AG04449 (cell line): ENCODE measurements around the gene EPHA6.
"Not testable (repeated sequence)": the region's sequence is repeated elsewhere in the genome, so short reads cannot be mapped to it uniquely, and the experiment has no call there.

Source experiments
- CTCF ChIA-PET: fragments of 350-600 bp; formaldehyde crosslinking; extraction: SDS; loops from one replicate; lab custom pipeline; 2021; ENCODE audit warnings: antibody characterized with exemption; lab: Yijun Ruan, JAX
- POLR2A ChIA-PET: fragments of 400-600, 350-600 bp; formaldehyde crosslinking; extraction: SDS; loops from one replicate; lab custom pipeline; 2020; ENCODE audit warnings: antibody characterized with exemption, inconsistent platforms; lab: Yijun Ruan, JAX
- DNase-seq: peaks from one replicate; pipeline ENCODE4 v3.0.0-alpha.2; 2010; ENCODE audit warnings: low read depth, low spot score
- H3K4me3 ChIP-seq: 2 replicates; pipeline ENCODE4 v1.5.1; 2011; ENCODE audit warnings: low read depth, mild to moderate bottlenecking, control low read depth, low read length
- TF ChIP-seq, protein P1 (sequence below): IDR thresholded peaks from one replicate; pipeline ENCODE4 v1.5.1; 2011; ENCODE audit warnings: mild to moderate bottlenecking, moderate library complexity, low read length, control low read depth, inconsistent platforms; ENCODE audit not compliant: insufficient read depth; ENCODE audit errors: missing control alignments

EPHA6 gene

DNA sequence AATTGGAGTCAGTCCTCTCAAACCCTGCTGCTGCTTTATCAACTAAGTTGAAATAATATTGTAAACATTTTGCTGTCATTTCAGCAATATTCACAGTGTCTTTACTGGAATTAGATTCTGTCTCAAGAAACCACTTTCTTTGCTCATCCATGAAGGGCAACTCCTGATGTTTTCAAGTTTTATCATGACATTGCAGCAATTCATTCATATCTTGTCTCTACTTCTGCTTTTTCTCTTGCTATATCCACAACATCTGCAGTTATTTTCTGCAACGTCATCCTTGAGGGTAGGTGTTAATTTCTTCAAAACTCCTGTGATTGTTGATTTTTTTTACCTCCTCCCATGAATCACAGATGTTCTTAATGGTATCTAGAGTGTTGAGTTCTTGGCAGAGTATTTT is 181.6 kb downstream of the EPHA6 start:
- H3K4me3 ChIP-seq = no peak overlapping the region
- CTCF ChIA-PET = no interaction called here

DNA sequence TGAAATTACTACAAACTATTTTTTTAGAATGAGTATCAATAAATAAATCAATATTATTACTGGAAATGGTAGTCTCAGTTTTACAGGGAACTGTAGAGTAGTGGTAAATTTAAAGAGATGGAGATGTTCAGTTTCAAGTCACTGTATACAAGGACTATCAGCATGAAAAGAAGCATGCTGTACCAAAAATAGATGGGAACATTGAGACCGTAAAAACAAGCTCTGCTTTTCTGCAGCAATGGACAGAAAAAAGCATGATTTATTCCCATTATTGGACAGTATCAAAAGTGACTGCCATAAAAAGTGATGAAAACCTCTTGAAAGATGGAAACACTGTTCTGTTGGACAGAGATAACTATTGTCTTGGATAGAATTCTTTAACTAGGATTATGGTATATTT is 187.2 kb downstream of the EPHA6 start:
- no peak overlapping the region for H3K4me3 ChIP-seq
- TF ChIP-seq, protein P1, sequence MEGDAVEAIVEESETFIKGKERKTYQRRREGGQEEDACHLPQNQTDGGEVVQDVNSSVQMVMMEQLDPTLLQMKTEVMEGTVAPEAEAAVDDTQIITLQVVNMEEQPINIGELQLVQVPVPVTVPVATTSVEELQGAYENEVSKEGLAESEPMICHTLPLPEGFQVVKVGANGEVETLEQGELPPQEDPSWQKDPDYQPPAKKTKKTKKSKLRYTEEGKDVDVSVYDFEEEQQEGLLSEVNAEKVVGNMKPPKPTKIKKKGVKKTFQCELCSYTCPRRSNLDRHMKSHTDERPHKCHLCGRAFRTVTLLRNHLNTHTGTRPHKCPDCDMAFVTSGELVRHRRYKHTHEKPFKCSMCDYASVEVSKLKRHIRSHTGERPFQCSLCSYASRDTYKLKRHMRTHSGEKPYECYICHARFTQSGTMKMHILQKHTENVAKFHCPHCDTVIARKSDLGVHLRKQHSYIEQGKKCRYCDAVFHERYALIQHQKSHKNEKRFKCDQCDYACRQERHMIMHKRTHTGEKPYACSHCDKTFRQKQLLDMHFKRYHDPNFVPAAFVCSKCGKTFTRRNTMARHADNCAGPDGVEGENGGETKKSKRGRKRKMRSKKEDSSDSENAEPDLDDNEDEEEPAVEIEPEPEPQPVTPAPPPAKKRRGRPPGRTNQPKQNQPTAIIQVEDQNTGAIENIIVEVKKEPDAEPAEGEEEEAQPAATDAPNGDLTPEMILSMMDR = no peak
- no peak for DNase-seq
- POLR2A ChIA-PET = no interaction called here
- CTCF ChIA-PET = no interaction called here

More for the DNA sequence above, 181.6 kb downstream of the EPHA6 start:
- TF ChIP-seq, protein P1 = no peak
- POLR2A ChIA-PET = no interaction called here
- DNase-seq = no peak

DNA sequence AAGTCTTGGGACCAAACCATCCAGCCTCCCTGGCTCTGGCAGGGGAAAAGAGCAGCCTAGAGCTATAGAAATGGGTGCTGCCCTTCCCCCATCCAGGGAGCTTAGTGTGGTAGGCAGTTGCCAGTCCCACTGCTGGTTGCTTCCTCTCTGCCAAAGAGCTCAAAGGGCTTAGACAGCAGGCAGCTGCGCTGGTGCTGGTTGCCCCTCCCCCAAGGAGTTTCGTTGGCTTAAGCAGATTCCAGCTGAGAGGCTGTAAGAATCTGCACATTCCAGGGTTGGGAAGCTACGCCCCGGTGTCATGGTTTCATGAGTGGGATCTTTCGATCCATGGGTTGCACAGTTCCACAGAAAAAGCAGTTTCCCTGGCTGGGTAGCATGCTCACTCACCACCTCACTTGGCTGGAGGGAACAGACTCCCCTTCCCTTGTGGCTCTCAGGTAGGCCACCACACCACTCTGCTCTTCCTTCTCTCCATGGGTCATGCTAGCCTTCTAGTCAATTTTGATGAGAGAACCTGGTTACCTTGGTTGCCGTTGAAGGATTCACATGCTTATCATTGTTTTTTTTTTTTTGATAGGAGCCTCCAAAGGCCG is 195.1 kb downstream of the EPHA6 start:
- no peak for DNase-seq
- POLR2A ChIA-PET = no interaction called here
- CTCF ChIA-PET = no interaction called here
- TF ChIP-seq, protein P1 = no peak
- no peak overlapping the region for H3K4me3 ChIP-seq

DNA sequence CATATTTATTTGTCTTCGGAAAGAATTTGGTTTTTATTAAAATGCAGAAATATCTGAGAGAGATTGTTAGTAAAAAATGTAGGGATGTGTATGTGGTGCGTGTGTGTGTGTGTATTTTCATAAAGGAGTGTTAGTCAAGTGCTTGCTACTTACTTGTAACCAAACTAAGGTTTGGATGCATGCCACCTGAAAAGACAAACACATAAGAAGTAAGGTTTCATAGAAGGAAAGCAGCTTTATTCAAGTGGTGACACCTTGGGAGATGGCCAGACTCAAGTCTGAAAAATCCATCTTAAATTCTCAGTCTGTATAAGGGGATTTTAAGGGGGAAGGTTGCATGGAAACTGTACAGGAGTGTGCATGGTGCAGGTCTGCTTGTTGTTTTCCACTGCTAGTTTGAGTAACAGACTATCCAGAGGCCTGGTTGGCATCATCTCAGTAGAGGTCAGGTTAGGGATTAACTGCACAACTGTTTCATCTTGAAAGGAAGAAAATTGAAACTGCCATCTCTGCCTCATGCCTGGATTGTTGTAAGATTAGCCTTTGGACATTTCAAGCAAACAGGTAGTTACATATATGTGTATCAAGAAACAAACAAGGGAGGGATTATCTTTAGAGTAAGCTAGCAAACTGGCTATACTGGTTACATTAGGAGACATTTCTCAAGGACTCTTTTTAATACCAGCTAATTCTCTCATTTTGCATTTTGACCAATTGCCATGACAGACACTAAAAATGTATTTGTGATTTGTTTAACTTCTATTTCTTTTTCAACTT is 196.7 kb downstream of the EPHA6 start:
- TF ChIP-seq, protein P1 = no peak
- ChIA-PET POLR2A (no interaction called here), CTCF (no interaction called here)
- no peak overlapping the region for H3K4me3 ChIP-seq
- no peak for DNase-seq

DNA sequence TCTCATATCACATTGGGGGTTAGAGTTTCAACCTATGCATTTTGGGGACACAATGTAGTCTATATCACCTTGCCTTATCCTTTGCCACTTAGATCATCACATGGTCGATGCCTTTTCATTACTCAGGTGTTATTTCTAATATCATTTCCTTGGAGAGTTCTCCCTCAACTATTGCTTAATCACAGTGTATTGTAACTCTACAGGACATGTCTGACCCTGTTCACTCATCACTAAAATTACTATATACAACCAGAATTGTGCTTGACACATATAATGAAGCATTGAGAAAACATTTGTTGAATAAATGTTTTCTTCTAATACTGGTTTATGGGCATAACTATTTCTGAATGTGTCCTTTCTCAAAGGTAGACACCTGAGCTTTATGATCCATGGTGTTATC is 207.4 kb downstream of the EPHA6 start:
- TF ChIP-seq, protein P1 = no peak
- ChIA-PET CTCF (no interaction called here), POLR2A (no interaction called here)
- no peak for DNase-seq
- H3K4me3 ChIP-seq = no peak overlapping the region

DNA sequence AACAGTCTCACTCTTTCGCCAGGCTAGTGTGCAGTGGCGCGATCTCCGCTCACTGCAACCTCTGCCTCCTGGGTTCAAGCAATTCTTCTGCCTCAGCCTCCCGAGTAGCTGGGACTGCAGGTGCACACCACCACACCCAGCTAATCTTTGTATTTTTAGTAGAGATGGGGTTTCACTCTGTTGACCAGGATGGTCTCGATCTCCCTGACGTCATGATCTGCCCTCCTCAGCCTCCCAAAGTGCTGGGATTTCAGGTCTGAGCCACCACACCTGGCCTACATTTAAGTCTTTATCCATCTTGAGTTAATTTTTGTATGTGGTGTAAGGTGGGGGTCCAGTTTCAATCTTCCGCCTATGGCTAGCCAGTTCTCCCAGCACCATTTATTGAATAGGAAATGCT is 211.2 kb downstream of the EPHA6 start:
- H3K4me3 ChIP-seq, POLR2A ChIA-PET, DNase-seq, CTCF ChIA-PET: not testable (repeated sequence)
